ENCODE data around the gene WWOX.

Gene WWOX

GRCh38 chr16:78836802-78837491 is 737.5 kb downstream of the WWOX start:
- no peak for DNase-seq

- no peak for DNase-seq
Measured at GRCh38 chr16:78837706-78838105, 738.3 kb downstream of the WWOX start.

GRCh38 chr16:78838276-78838675 is 738.8 kb downstream of the WWOX start:
- DNase-seq = no peak

- no peak for DNase-seq
Measured at GRCh38 chr16:78842950-78843349, 743.5 kb downstream of the WWOX start.

GRCh38 chr16:78843978-78844377 is 744.5 kb downstream of the WWOX start:
- no peak for DNase-seq

GRCh38 chr16:78844682-78845081 is 745.2 kb downstream of the WWOX start:
- DNase-seq = no peak

- DNase-seq = no peak
Measured at GRCh38 chr16:78851266-78851665, 751.8 kb downstream of the WWOX start.

GRCh38 chr16:78852081-78852635 is 752.7 kb downstream of the WWOX start:
- no peak for DNase-seq

GRCh38 chr16:78862022-78862421 is 762.6 kb downstream of the WWOX start:
- DNase-seq = no peak

GRCh38 chr16:78866521-78866920 is 767.1 kb downstream of the WWOX start:
- no peak for DNase-seq

- DNase-seq = no peak
Measured at GRCh38 chr16:78869492-78869891, 770.0 kb downstream of the WWOX start.

- DNase-seq = no peak
Measured at GRCh38 chr16:78871241-78871640, 771.8 kb downstream of the WWOX start.

GRCh38 chr16:78876671-78877070 is 777.2 kb downstream of the WWOX start:
- DNase-seq = no peak

GRCh38 chr16:78877114-78877655 is 777.7 kb downstream of the WWOX start:
- no peak for DNase-seq

GRCh38 chr16:78878570-78878969 is 779.1 kb downstream of the WWOX start:
- DNase-seq = no peak

GRCh38 chr16:78879011-78879410 is 779.6 kb downstream of the WWOX start:
- no peak for DNase-seq

- DNase-seq = no peak
Measured at GRCh38 chr16:78882150-78882549, 782.7 kb downstream of the WWOX start.

GRCh38 chr16:78882751-78883150 is 783.3 kb downstream of the WWOX start:
- no peak for DNase-seq

GRCh38 chr16:78884204-78884603 is 784.8 kb downstream of the WWOX start:
- no peak for DNase-seq

GRCh38 chr16:78889346-78889745 is 789.9 kb downstream of the WWOX start:
- no peak for DNase-seq

- DNase-seq = no peak
Measured at GRCh38 chr16:78890373-78890895, 791.0 kb downstream of the WWOX start.

GRCh38 chr16:78892951-78893733 is 793.7 kb downstream of the WWOX start:
- DNase-seq = no peak

- DNase-seq = no peak
Measured at GRCh38 chr16:78894886-78895285, 795.4 kb downstream of the WWOX start.

GRCh38 chr16:78895681-78896080 is 796.2 kb downstream of the WWOX start:
- DNase-seq = no peak
